B cell (primary cell): Measurements from ENCODE around the gene STAB1. TPM values are rescaled to one million over a fixed set of nuclear protein-coding genes. Genes with fewer than 3 reads are reported as not detected.

Experiments used
- ATAC-seq: fragments of 200-7000 bp; cut with Tn5 transposase; one replicate; pipeline ENCODE4 v1.10.0; 2021; ENCODE audit warnings: low read depth, mild to moderate bottlenecking, moderate number of reproducible peaks, moderate library complexity
- CTCF ChIA-PET: fragments of 350-600 bp; sonication (Branson Sonifier 250); formaldehyde crosslinking; loops from one replicate; lab custom pipeline; 2021; ENCODE audit warnings: antibody characterized with exemption, inconsistent platforms; lab: Charles Lee
- POLR2A ChIA-PET: fragments of 350-600 bp; sonication (Branson Sonifier 250); formaldehyde crosslinking; loops from one replicate; lab custom pipeline; 2021; ENCODE audit warnings: antibody characterized with exemption; lab: Charles Lee
- DNase-seq: peaks from one replicate; pipeline ENCODE4 v3.0.0; 2013
- H2AFZ ChIP-seq: 2 replicates; pipeline ENCODE4 v1.6.1; 2012; ENCODE audit warnings: mild to moderate bottlenecking, low read depth, low read length; ENCODE audit not compliant: insufficient read depth, poor library complexity, severe bottlenecking
- H3K27ac ChIP-seq, 2 donors: 1 replicate in 1 of 2; 2 replicates in 1 of 2; pipeline ENCODE4 v1.5.1; 2012 to 2013; ENCODE audit warnings: low read length in 2 of 2, mild to moderate bottlenecking in 2 of 2, moderate library complexity in 1 of 2
- H3K27me3 ChIP-seq, 4 experiments: fragments of 200-600 bp in 1 of 4; sonication (generic) in 1 of 4; replicated peaks in 1 of 4; 1 replicate in 2 of 4; 2 replicates in 2 of 4; pipeline versions ENCODE4 v1.6.1 to v1.7.0; 2013 to 2016; ENCODE audit warnings: low read length in 3 of 4, mild to moderate bottlenecking in 2 of 4, mixed read lengths in 1 of 4, moderate library complexity in 1 of 4; ENCODE audit not compliant: insufficient read depth in 4 of 4, control insufficient read depth in 3 of 4; ENCODE audit errors: control extremely low read depth in 1 of 4
- H3K36me3 ChIP-seq, 2 experiments: replicated peaks in 1 of 2; 1 replicate in 1 of 2; 2 replicates in 1 of 2; pipeline versions ENCODE4 v1.6.1 to v1.7.1; 2013; ENCODE audit warnings: low read length in 1 of 2; ENCODE audit not compliant: insufficient read depth in 2 of 2, control insufficient read depth in 1 of 2; ENCODE audit errors: control extremely low read depth in 1 of 2, extremely low read depth in 1 of 2
- H3K4me1 ChIP-seq, 2 donors: fragments of 200-600 bp in 1 of 2; sonication (generic) in 1 of 2; 1 replicate in 1 of 2; 2 replicates in 1 of 2; pipeline versions ENCODE4 v1.5.1 to v1.6.1; 2013 to 2017; ENCODE audit warnings: low read length in 2 of 2; ENCODE audit not compliant: control insufficient read depth in 2 of 2, insufficient read depth in 2 of 2
- H3K4me2 ChIP-seq: replicated peaks from 2 replicates; pipeline ENCODE3; 2012; ENCODE audit warnings: mild to moderate bottlenecking, low read depth, low read length; ENCODE audit not compliant: poor library complexity, severe bottlenecking
- H3K4me3 ChIP-seq, 5 experiments: fragments of 200-600 bp in 1 of 5; sonication (generic) in 1 of 5; 1 replicate in 3 of 5; 2 replicates in 2 of 5; pipeline versions ENCODE4 v1.5.1 to v1.7.0; 2011 to 2016; ENCODE audit warnings: low read length in 4 of 5, mild to moderate bottlenecking in 4 of 5, low read depth in 2 of 5, control low read depth in 1 of 5, moderate library complexity in 1 of 5; ENCODE audit not compliant: insufficient read depth in 1 of 5; ENCODE audit errors: control extremely low read depth in 1 of 5, extremely low read depth in 1 of 5
- H3K79me2 ChIP-seq: fragments of 200-600 bp; sonication (generic); one replicate; pipeline ENCODE4 v1.6.0; 2016; ENCODE audit warnings: low read length; ENCODE audit not compliant: control insufficient read depth, insufficient read depth
- H3K9ac ChIP-seq: fragments of 200-600 bp; sonication (generic); 2 replicates; pipeline ENCODE4 v1.6.1; 2017; ENCODE audit warnings: mild to moderate bottlenecking, low read length, moderate library complexity
- H3K9me3 ChIP-seq, 3 donors: one replicate each; pipeline versions ENCODE4 v1.6.1 to v1.7.1; 2013; ENCODE audit warnings: low read length in 2 of 3; ENCODE audit not compliant: control insufficient read depth in 2 of 3, insufficient read depth in 1 of 3; ENCODE audit errors: control extremely low read depth in 1 of 3
- H4K20me1 ChIP-seq: 2 replicates; pipeline ENCODE4 v1.6.0; 2012; ENCODE audit warnings: mild to moderate bottlenecking, low read length; ENCODE audit not compliant: insufficient read depth, control insufficient read depth, poor library complexity, severe bottlenecking
- H3K27ac Mint-ChIP-seq: one replicate; pipeline ENCODE4 v1.8.0; 2021; ENCODE audit warnings: mixed read lengths
- H3K27me3 Mint-ChIP-seq: one replicate; pipeline ENCODE4 v1.8.0; 2021; ENCODE audit warnings: mixed read lengths
- H3K4me1 Mint-ChIP-seq: one replicate; pipeline ENCODE4 v1.8.0; 2021; ENCODE audit warnings: mixed read lengths
- H3K4me3 Mint-ChIP-seq: one replicate; pipeline ENCODE4 v1.8.0; 2021; ENCODE audit warnings: mixed read lengths
- H3K9me3 Mint-ChIP-seq: one replicate; pipeline ENCODE4 v1.8.0; 2022; ENCODE audit warnings: mixed read lengths; ENCODE audit not compliant: insufficient read depth
- CTCF ChIP-seq: fragments of 200-600 bp; IDR thresholded peaks from one replicate; pipeline ENCODE4 v1.8.0; 2022; ENCODE audit warnings: antibody characterized with exemption, mild to moderate bottlenecking
- EZH2 ChIP-seq: IDR thresholded peaks from 2 replicates; pipeline ENCODE4 v1.6.1; 2012; ENCODE audit warnings: borderline replicate concordance, low read depth, mild to moderate bottlenecking, moderate library complexity, low read length; ENCODE audit not compliant: insufficient read depth, poor library complexity, severe bottlenecking
- WGBS: methylation state at CpG from one replicate; pipeline ENCODE4 v1.1.5; 2013; ENCODE audit warnings: missing lambda C conversion rate; ENCODE audit not compliant: insufficient coverage; 5-methylcytosine and 5-hydroxymethylcytosine counted together
- intact Hi-C: fragments of 100-400 bp; cut with micrococcal nuclease; formaldehyde crosslinking; loops from one replicate; pipeline ENCODE4 v1.10.0; 2022
- polyA plus RNA-seq: library from polyadenylated mRNA; depleted of rRNA; stranded (reverse); fragments of >200 nt; gene quantifications from 2 replicates; pipeline ENCODE4 v1.2.3, GENCODE V29; 2012
- total RNA-seq, 2 donors: library from RNA; stranded (reverse); fragments of 120-200 nt in 1 of 2; gene quantifications; 1 replicate in 1 of 2; 2 replicates in 1 of 2; pipeline versions ENCODE4 v1.2.3 to v1.2.4, GENCODE V29; 2013 to 2022

Gene STAB1
- total and polyA plus RNA-seq, 2 donors (not counting 1 experiment from before 2014, with no cell fraction given), result 3.8 to 4.5 TPM

- whole genome bisulfite sequencing, result 96% methylated on average over 21 of the region's 34 CpGs
- ChIA-PET POLR2A (no interaction called here), CTCF (no interaction called here)
- Histone ChIP-seq H3K27me3 (no peaks in the 10 kb centered on the region), H3K9me3 (no peaks in the 10 kb centered on the region), H4K20me1 (no peaks in the 10 kb centered on the region), H3K27ac (no peak overlapping the region), H3K4me3 (no peak overlapping the region), H3K36me3 (no peaks in the 10 kb centered on the region), H3K9ac (no peak overlapping the region), H3K4me2 (no peak overlapping the region), H3K4me1 (no peaks in the 10 kb centered on the region), H2AFZ (no peak overlapping the region), H3K79me2 (no peaks in the 10 kb centered on the region)
- Mint-ChIP-seq H3K4me1 (no peaks in the 10 kb centered on the region), H3K27ac (no peak overlapping the region), H3K9me3 (no peaks in the 10 kb centered on the region), H3K27me3 (no peaks in the 10 kb centered on the region), H3K4me3 (no peak overlapping the region)
- no peak for TF ChIP-seq CTCF
- no peak for TF ChIP-seq EZH2
- intact Hi-C loops, result no loop called here
- ATAC-seq, result no peak
- DNase-seq, result no peak
Measured at GRCh38 chr3:52524752-52525679, 29.9 kb downstream of the STAB1 start.
